Right hindlimb (tissue), 1 donor: Measurements from ENCODE around the gene CADPS2.

Experiments
- DNase-seq: peaks from one replicate; pipeline ENCODE4 v3.0.0-alpha.2; 2018

The CADPS2 gene

GRCh38 chr7:122343601-122344302 lies 542.5 kb downstream of the CADPS2 start:
- no peak for DNase-seq

- no peak for DNase-seq
Measured at GRCh38 chr7:122340427-122340826, 545.8 kb downstream of the CADPS2 start.

GRCh38 chr7:122339145-122339904 lies 546.9 kb downstream of the CADPS2 start:
- DNase-seq: no peak

- DNase-seq: no peak
Measured at GRCh38 chr7:122337011-122337410, 549.2 kb downstream of the CADPS2 start.

- no peak for DNase-seq
Measured at GRCh38 chr7:122329145-122329802, 557.0 kb downstream of the CADPS2 start.

- no peak for DNase-seq
Measured at GRCh38 chr7:122327969-122328368, 558.3 kb downstream of the CADPS2 start.

GRCh38 chr7:122316467-122317388 lies 569.5 kb downstream of the CADPS2 start:
- DNase-seq: no peak

GRCh38 chr7:122315507-122316466 lies 570.5 kb downstream of the CADPS2 start:
- DNase-seq: no peak

- no peak for DNase-seq
Measured at GRCh38 chr7:122314284-122314683, 572.0 kb downstream of the CADPS2 start.

GRCh38 chr7:122312789-122313188 lies 573.5 kb downstream of the CADPS2 start:
- no peak for DNase-seq

GRCh38 chr7:122311734-122312450 lies 574.4 kb downstream of the CADPS2 start:
- DNase-seq: peak; percentile 25

GRCh38 chr7:122311050-122311700 lies 575.1 kb downstream of the CADPS2 start:
- DNase-seq: peak; percentile 18

- DNase-seq: peak; percentile 48
Measured at GRCh38 chr7:122310119-122311021, 575.9 kb downstream of the CADPS2 start.

- DNase-seq: no peak
Measured at GRCh38 chr7:122309421-122309820, 576.8 kb downstream of the CADPS2 start.

GRCh38 chr7:122307228-122307621 lies 579.0 kb downstream of the CADPS2 start:
- DNase-seq: no peak

- DNase-seq: peak; percentile 18
Measured at GRCh38 chr7:122306320-122307227, 579.7 kb downstream of the CADPS2 start.

- DNase-seq: peak; percentile 20
Measured at GRCh38 chr7:122305475-122306319, 580.6 kb downstream of the CADPS2 start.
